Endothelial cell of umbilical vein (primary cell): ENCODE data around the gene DPYD. TPM values are rescaled to one million over a fixed set of nuclear protein-coding genes. Genes with fewer than 3 reads are reported as not detected.
A peak's percentile ranks its signal among the peaks of the same experiment; 100 is the strongest.

ENCODE experiments used
- BruUV-seq: library from RNA; stranded (reverse); fragments of 400-500 nt; replicated peaks from 2 replicates; lab custom pipeline; 2021; lab: Mats Ljungman, UMichigan
- CTCF ChIA-PET: fragments of 300-600, 350-600 bp; sonication (Branson Sonifier 250); formaldehyde crosslinking; loops from one replicate; lab custom pipeline; 2021; ENCODE audit warnings: antibody characterized with exemption, inconsistent platforms; lab: Charles Lee
- POLR2A ChIA-PET: fragments of 300-600, 350-600 bp; sonication (Branson Sonifier 250); formaldehyde crosslinking; loops from one replicate; lab custom pipeline; 2021; ENCODE audit warnings: antibody characterized with exemption, inconsistent platforms; lab: Charles Lee
- DNase-seq: peaks from one replicate; pipeline ENCODE4 v3.0.0-alpha.2; 2011; ENCODE audit warnings: low read depth, low spot score
- FAIRE-seq: peaks from 2 replicates; lab custom pipeline; 2011; peaks lifted over from hg19 to GRCh38; lab: Jason Lieb, UNC
- H2AFZ ChIP-seq: 2 replicates; pipeline ENCODE4 v1.6.0; 2012; ENCODE audit warnings: low read depth, low read length, control low read depth, inconsistent platforms
- H3K27ac ChIP-seq: 2 replicates; pipeline ENCODE4 v1.5.1; 2011; ENCODE audit warnings: low read depth, mild to moderate bottlenecking, control low read depth, low read length, moderate library complexity; ENCODE audit not compliant: insufficient read depth
- H3K27me3 ChIP-seq, 2 experiments: 2 replicates each; pipeline versions ENCODE4 v1.6.0 to v1.6.1; 2011; ENCODE audit warnings: low read length in 2 of 2, mixed read lengths in 1 of 2; ENCODE audit not compliant: control insufficient read depth in 2 of 2, insufficient read depth in 2 of 2
- H3K36me3 ChIP-seq, 2 experiments: 2 replicates in 1 of 2; 3 replicates in 1 of 2; pipeline ENCODE4 v1.5.1; 2011; ENCODE audit warnings: low read length in 2 of 2, mild to moderate bottlenecking in 1 of 2, moderate library complexity in 1 of 2; ENCODE audit not compliant: control insufficient read depth in 2 of 2, insufficient read depth in 2 of 2; ENCODE audit errors: extremely low read depth in 1 of 2
- H3K4me1 ChIP-seq: 3 replicates; pipeline ENCODE4 v1.5.1; 2011; ENCODE audit warnings: mild to moderate bottlenecking, low read length; ENCODE audit not compliant: control insufficient read depth, insufficient read depth; ENCODE audit errors: extremely low read depth
- H3K4me2 ChIP-seq: 2 replicates; pipeline ENCODE4 v1.6.1; 2011; ENCODE audit warnings: low read length, control low read depth, mixed read lengths; ENCODE audit not compliant: insufficient read depth
- H3K4me3 ChIP-seq, 3 experiments: fragments of 200-600 bp in 1 of 3; sonication (generic), shearing (Covaris generic) in 1 of 3; replicated peaks in 1 of 3; 2 replicates each; pipeline ENCODE4 v1.5.1; 2011 to 2016; ENCODE audit warnings: control low read depth in 3 of 3, low read length in 3 of 3, mild to moderate bottlenecking in 2 of 3, inconsistent platforms in 1 of 3, low read depth in 1 of 3, moderate library complexity in 1 of 3; ENCODE audit not compliant: insufficient read depth in 1 of 3
- H3K79me2 ChIP-seq: 2 replicates; pipeline ENCODE4 v1.6.0; 2012; ENCODE audit warnings: low read length, inconsistent platforms; ENCODE audit not compliant: control insufficient read depth, insufficient read depth
- H3K9ac ChIP-seq: replicated peaks from 2 replicates; pipeline ENCODE3; 2011; ENCODE audit warnings: low read length, control low read depth; ENCODE audit not compliant: insufficient read depth; ENCODE audit errors: extremely low read depth
- H3K9me1 ChIP-seq: replicated peaks from 3 replicates; pipeline ENCODE4 v1.6.0; 2011; ENCODE audit warnings: mild to moderate bottlenecking, low read length; ENCODE audit not compliant: control insufficient read depth, insufficient read depth; ENCODE audit errors: extremely low read depth
- H3K9me3 ChIP-seq: replicated peaks from 2 replicates; pipeline ENCODE4 v1.5.1; 2012; ENCODE audit warnings: low read length, inconsistent platforms; ENCODE audit not compliant: control insufficient read depth, insufficient read depth
- H4K20me1 ChIP-seq: replicated peaks from 2 replicates; pipeline ENCODE3; 2011; ENCODE audit warnings: mild to moderate bottlenecking, low read length; ENCODE audit not compliant: control insufficient read depth, insufficient read depth; ENCODE audit errors: extremely low read depth
- CTCF ChIP-seq, 2 donors: IDR thresholded peaks; 1 replicate in 1 of 2; 2 replicates in 1 of 2; pipeline ENCODE4 v1.5.1; 2011; ENCODE audit warnings: low read length in 2 of 2, mild to moderate bottlenecking in 2 of 2, moderate library complexity in 2 of 2, control low read depth in 1 of 2, inconsistent platforms in 1 of 2, low read depth in 1 of 2; ENCODE audit not compliant: insufficient read depth in 1 of 2; ENCODE audit errors: extremely low read depth in 1 of 2
- FOS ChIP-seq: IDR thresholded peaks from 2 replicates; pipeline ENCODE4 v1.6.1; 2011; ENCODE audit warnings: mild to moderate bottlenecking, low read length, moderate library complexity, borderline replicate concordance; ENCODE audit not compliant: insufficient read depth
- GATA2 ChIP-seq: IDR thresholded peaks from 2 replicates; pipeline ENCODE4 v1.7.0; 2011; ENCODE audit warnings: low read depth, mild to moderate bottlenecking, moderate library complexity, mixed read lengths, low read length; ENCODE audit not compliant: insufficient read length, insufficient read depth
- JUN ChIP-seq: IDR thresholded peaks from 2 replicates; pipeline ENCODE4 v1.6.1; 2011; ENCODE audit warnings: borderline replicate concordance, low read depth; ENCODE audit not compliant: insufficient read length, insufficient read depth
- dilution Hi-C: fragments of 300-500 bp; cut with MboI; formaldehyde crosslinking; loops from one replicate; pipeline ENCODE4 v1.15.0; 2019; ENCODE audit warnings: low sequenced_read_pairs; ENCODE audit not compliant: extremely low pct_ligation_motif_present
- intact Hi-C: fragments of 100-400 bp; cut with micrococcal nuclease; formaldehyde crosslinking; loops from one replicate; pipeline ENCODE4 v1.10.0; 2022
- polyA plus RNA-seq, 4 experiments: library from polyadenylated mRNA; depleted of rRNA in 3 of 4; stranded (reverse) in 3 of 4; unstranded in 1 of 4; fragments of >200 nt; gene quantifications; 2 replicates each; pipeline versions ENCODE4 v1.2.1 to v1.2.3, GENCODE V29; 2011 to 2012; ENCODE audit warnings: missing spikeins in 1 of 4
- total RNA-seq: library from RNA; stranded (reverse); gene quantifications from 2 replicates; pipeline ENCODE4 v1.2.3, GENCODE V29; 2021

Gene DPYD
- total and polyA plus RNA-seq, 2 donors (not counting 3 experiments of a cell fraction or from before 2014, with no cell fraction given), result 4.6 to 15.1 TPM

- H3K9ac ChIP-seq, result no peak overlapping the region
Observed at GRCh38 chr1:97144527-97144926, 776.3 kb downstream of the DPYD start.

More at GRCh38 chr1:97144527-97144926, 776.3 kb downstream of the DPYD start:
- H4K20me1 ChIP-seq, result no peaks in the 10 kb centered on the region
- no peak for TF ChIP-seq CTCF (IDR thresholded peaks at IDR 0.05; ENCODE audit: extremely low read depth in 1 of 2, insufficient read depth in 1 of 2, low read depth in 1 of 2, low read length in 2 of 2)
- peak; percentile 75 for TF ChIP-seq JUN
- peak; percentile 82 for TF ChIP-seq FOS
- TF ChIP-seq GATA2, result peak; percentile 54
- peak overlapping the region; percentile 28 for H3K4me2 ChIP-seq
- H3K27me3 ChIP-seq, result no peaks in the 10 kb centered on the region
- BruUV-seq, result no TSS peak
- H3K4me3 ChIP-seq, result no peak overlapping the region
- H3K4me1 ChIP-seq, result peaks cover 28% of the 10 kb centered on the region
- CTCF ChIA-PET, result interaction anchor here (1.1 to 1.7 kb wide), 3 partner anchors 10 to 1324 kb away, joined by 4 to 6 read pairs (median 6); no protein-coding TSS in a partner anchor
- H3K79me2 ChIP-seq, result no peaks in the 10 kb centered on the region
- DNase-seq (peak; percentile 83), FAIRE-seq (peak; percentile 64)
- peak overlapping the region; percentile 43 for H3K27ac ChIP-seq
- intact Hi-C loops, result no loop called here
- POLR2A ChIA-PET, result no interaction called here
- dilution Hi-C loops, result no loop called here
- no peaks in the 10 kb centered on the region for H3K9me3 ChIP-seq
- no peak overlapping the region for H2AFZ ChIP-seq
- no peaks in the 10 kb centered on the region for H3K9me1 ChIP-seq
- no peaks in the 10 kb centered on the region for H3K36me3 ChIP-seq
